Amniotic stem cell (primary cell): ENCODE results near the gene MFN2.
"Not testable (repeated sequence)": the region's sequence is repeated elsewhere in the genome, so short reads cannot be mapped to it uniquely, and the experiment has no call there.

Source experiments
- DNase-seq: peaks from one replicate; lab custom pipeline; 2025; lab: John Stamatoyannopoulos, UW

MFN2 gene

DNA sequence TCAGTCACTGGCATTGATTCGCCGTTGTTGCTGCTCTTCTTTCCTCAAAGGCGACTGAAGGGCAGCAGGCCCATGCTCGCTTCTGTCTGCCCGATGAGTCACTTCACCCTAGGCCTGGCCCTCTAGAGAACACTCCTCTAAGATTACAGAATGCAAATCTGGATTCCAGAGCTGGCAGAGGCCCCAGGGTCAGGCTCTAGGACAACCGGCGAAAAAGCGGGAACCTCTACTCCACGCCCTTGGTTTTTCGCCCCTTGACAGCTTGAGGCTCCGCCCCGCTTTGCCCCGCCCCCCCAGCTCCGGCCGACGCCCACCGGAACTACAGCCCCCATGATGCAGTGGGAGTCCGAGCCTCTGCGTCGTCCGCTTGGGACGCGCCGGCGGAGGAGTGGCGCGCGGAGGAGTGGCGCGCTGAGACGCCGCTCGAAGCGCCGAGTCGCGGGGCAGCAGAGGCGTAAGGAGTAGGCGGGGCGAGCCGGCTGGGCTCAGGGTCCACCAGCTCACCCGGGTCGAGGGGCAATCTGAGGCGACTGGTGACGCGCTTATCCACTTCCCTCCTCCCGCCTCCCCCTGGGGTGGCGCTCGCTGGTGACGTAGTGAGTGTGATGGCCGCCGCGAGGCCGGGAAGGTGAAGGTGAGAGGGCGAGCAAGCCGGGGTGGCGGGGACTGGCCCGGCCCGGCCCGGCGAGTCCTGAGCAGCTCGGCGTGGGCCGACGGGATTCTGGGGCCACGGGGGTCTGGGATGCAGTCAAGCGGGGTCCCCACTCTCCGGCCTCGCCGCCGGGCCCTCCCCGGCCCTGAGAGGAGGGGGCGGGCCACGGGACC, at the start of gene MFN2:
Gene MFN2, plus strand, starts transcription at position 594 of the 825 bp plus-strand sequence. CDS start 8,725 bp downstream, outside the sequence.
- peak; percentile 92 for DNase-seq

DNA sequence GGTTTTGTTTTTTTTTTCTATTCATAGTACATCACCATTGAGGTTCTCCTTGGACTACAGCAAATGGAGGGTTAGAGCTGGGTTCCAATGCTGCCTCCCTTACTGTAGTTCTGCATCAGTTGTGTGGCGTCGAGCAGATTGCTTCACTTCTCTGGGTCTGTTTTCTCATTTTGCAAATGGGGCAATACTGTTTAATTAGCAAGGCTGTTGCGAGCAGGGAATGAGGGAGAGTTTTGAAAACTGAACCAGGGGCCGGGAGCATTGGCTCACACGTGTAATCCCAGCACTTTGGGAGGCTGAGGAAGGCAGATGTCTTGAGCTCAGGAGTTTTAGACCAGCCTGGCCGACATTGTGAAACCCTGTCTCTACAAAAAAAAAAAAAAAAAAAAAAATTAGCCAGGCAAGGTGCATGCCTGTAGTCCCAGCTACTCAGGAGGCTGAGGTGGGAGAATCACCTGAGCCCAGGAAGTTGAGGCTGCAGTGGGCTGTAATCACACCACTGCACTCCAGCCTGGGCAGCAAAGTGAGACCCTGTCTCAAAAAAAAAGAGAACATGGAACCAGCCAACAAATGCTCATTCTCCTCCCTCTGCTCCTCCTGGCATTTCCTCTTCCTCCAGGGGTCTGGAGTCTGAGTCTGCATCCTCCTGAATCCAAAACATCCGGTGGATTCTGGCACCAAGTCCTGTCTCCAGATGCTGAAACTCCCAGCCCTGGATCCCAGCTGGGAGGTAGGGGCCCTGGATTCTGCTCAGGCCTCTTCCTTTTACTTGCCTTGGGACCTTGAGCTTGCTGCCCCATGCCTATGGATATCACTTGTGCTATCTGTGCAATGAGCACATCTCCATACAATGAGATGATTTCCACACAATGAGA, 49.4 kb upstream of the MFN2 start:
- DNase-seq: no peak

DNA sequence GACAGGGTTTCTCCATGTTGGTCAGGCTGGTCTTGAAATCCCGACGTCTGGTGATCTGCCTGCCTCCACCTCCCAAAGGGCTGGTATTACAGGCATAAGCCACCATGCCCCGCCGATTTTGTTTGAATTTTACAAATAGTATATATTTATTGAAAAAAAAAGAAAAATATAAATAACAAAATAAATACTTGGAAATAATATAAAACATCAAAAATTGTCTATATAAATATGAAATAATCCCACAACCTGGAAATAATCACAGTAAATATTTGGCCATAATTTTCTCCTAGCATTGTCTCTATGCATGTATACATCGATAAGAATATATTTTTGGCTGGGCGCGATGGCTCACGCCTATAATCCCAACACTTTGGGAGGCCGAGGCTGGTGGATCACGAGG, 48.4 kb upstream of the MFN2 start:
- no peak for DNase-seq

DNA sequence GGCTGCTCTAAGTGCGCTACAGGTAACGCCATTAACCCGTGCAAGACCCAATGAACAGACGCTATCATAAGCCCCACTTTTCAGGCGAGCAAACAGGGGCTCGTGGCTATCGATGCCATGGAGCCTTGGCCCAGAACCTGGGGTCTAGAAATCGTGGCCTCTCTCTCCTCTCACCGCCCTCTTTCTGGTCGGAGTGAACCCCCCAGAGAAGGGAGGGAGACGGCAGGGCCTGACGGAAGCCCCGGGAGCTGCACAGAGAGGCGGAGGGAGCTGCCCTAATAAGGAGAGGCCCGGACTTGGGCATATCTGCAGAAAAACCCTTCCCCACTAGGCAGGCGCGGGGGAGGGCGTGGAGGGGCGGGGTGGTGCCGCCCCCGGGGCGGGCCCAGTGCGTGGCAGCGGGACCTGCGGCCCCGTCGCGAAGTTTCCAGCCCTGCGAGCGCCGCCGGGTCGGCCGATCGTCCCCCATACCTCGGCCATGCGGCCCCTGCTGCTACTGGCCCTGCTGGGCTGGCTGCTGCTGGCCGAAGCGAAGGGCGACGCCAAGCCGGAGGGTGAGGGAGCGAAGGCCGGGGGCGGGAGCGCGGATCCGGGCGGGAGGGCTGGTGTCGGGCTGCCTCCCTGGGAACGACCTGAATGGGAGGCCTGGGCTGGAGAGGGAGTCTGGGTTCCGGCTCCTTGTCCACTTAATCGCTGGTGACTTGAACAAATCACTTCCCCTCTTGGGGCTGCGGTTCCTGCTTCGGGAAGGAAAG, 45.8 kb upstream of the MFN2 start, which contains the start of gene PLOD1:
Gene PLOD1, plus strand, starts transcription at position 416 of the 755 bp plus-strand sequence. Its CDS starts 63 bp downstream, at position 479.
- DNase-seq: peak; percentile 66

DNA sequence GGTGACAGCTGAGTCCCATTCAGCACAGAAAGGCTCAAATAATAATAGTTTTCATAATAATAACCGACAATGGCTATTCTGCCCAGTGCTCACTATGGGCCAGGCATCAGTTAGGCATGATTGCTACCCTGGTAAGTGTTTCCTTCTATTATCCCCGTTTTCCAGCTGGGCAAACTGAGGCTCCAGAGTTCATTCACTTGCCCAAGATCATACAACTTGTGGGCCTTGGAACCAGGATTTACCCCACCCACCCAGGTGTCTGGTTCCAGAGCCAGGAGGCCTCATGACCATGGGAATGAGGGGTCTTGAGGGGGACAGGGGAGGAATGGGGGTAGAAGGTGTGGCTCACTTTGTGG, 45.2 kb upstream of the MFN2 start:
- DNase-seq: no peak

DNA sequence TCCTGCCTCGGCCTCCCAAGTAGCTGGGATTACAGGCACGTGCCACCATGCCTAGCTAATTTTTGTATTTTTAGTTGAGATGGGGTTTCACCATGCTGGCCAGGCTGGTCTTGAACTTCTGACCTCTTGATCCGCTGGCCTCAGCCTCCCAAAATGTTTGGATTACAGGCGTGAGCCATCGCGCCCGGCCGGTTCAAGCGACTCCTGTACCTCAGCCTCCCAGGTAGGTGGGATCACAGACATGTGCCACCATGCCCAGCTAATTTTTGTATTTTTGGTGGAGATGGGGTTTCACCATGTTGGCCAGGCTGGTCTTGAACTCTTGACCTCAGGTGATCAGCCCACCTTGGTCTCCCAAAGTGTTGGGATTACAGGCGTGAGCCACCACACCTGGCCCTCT, 44.5 kb upstream of the MFN2 start:
- DNase-seq: not testable (repeated sequence)

DNA sequence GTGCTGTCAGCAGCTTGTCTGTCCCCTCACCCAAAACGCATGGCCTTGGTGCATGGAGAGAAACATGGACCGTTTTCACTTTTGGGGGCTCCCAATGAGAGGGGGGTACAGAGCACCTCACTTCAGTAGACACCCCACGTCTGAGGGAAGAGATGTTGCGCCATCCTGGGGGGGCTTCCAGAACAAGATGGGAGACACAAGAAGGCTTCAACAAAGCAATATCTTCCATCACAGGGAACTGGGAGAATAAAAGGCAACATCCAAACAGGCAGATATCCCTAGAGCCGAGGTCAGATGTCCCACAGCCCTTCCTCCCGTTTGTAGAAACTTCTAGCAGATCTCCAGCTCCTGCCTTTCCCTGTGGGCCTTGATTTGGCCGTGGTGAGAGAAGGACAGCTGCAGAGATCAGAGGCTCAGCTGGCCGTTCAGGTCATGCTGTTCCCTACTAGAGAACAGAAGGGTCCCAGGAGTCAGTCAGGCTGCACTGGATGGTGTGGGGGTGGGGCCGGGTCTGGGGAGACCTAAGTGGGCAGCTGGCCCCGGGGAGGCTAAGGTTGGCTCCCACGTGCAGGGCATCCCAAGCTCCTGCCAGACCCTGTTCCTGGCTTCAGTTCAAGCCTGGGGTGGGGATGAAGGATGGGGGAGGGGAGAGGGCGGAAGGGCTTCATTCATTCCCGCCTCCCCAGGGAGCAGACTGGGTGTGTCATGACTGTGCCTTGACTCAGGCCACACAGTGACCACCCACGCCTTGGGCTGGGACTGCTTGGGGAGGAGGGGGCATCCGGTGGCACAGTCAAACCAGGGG, 41.3 kb upstream of the MFN2 start:
- no peak for DNase-seq

DNA sequence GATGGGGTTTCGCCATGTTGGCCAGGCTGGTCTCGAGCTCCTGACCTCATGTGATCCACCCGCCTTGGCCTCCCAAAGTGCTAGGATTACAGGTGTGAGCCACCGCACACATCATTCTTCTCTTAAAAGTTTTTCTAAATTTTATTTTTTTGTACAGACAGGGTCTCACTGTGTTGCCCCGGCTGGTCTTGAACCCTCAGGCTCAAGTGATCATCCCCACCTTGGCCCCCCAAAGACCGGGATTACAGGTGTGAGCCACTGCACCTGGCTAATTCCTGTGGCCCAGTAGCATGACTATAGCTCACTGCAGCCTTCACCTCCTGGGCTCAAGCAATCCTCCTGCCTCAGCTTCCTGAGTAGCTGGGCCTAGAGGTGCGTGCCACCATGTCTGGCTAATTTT, 40.5 kb upstream of the MFN2 start:
- not testable (repeated sequence) for DNase-seq

DNA sequence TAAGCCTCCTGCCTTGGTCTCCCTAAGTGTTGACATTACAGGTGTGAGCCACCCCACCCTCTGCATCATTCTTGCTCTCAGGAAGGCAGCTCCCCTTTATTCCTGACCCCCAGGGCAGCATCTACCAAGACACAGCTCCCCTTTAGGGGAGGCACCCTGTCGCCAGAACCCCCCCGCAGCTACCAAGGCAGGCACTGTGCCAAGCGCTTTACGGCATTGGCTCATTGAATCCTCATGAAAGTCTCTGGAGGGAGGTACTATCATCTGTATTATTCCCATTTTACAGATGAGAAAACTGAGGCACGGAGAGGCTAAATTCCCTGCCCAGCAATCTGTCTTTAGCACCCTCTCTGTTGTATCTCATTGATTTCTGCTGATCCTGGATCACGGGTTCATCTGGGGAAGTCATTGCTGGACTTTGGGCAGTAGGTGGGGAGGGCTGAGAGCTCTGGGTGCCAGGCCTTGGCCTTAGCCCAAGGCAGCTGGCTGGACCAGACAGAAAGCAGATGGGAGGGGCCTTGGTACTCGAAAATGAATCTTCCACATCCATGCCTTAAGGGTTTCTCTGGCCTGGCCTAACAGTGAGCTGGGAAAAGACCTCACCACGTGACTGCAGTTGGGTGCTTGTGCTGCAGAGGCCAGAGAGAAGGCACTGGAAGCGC, 39.9 kb upstream of the MFN2 start:
- DNase-seq: no peak

DNA sequence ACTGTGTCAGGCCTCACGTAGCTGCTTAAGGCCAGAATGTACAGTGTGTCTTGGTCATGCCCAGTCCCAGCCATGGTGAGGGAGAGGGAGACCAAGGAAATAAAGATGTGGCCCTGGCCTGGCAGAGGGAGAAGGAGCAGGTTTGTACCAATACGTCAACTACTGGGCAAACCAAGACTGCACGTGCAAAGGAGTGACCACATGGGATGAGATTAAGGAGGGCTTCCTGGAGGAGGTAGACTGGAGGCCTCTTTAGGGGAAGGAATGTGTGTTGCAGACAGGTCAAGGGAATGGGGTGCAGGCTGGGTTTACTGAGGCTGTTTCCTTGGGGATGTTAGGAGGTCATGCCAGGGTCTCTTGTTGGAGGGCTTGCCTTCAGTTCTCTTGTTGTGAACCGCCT, 38.0 kb upstream of the MFN2 start:
- DNase-seq: no peak

DNA sequence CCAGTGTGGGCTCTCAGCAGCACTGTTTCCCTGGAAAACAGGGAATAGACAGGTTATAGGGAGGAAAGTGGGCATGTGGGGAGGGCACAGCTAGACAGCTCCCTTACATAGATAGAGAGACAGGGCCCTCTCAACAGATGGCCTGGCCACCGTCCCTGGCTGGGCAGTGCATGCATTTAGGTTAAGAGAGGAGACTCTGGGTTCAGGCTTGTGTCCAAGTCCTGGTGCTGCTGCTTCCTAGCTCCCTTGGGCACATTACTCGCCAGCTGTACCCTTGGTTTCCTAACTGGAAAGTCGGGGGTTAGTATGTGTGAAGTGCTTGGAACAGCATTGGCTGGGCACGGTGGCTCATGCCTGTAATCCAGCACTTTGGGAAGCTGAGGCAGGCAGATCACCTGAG, 36.6 kb upstream of the MFN2 start:
- no peak for DNase-seq

DNA sequence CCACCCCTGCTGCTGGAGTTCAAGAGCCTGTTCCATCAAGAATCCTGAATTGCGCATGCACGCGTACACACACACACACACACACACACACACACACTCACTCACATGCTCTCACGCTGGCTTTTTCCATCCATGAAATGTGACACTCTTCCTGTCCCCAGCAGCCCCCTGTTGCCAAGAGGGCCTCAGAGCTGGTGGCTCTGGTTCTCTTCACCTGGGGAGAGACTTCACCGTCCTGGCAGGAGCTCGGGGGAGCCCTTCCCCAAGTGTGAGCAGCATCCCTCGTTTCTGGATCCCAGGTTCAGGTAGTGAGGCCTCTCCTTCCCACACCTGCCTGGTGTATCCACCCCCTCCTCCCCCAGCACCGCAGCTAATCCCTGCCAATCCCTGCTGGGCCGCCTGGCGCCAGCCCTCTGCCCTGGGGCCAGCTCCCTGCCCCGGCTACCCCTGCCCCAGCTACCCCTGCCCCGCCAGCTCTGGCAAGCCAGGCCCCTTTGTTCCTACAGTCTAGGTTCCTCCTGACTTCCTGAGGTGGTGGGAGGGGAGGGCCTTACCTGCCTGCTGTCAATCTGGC, 35.8 kb upstream of the MFN2 start:
- DNase-seq: no peak

DNA sequence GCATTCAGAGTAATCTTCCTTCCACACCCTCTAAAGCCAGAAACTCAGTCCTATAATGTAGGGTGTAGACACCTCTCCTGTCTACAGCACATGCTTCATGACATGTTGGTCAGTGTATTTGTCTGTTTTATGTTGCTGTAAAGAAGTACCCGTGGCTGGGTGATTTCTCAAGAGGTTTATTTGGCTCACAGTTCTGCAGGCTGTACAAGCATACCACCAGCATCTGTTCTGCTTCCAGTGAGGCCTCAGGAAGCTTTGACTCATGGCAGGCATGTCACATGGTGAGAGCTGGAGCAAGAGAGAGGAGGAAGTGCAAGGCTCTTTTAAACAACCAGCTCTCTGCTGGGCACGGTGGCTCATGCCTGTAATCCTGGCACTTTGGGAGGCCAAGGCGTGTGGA, 33.6 kb upstream of the MFN2 start:
- DNase-seq: no peak

DNA sequence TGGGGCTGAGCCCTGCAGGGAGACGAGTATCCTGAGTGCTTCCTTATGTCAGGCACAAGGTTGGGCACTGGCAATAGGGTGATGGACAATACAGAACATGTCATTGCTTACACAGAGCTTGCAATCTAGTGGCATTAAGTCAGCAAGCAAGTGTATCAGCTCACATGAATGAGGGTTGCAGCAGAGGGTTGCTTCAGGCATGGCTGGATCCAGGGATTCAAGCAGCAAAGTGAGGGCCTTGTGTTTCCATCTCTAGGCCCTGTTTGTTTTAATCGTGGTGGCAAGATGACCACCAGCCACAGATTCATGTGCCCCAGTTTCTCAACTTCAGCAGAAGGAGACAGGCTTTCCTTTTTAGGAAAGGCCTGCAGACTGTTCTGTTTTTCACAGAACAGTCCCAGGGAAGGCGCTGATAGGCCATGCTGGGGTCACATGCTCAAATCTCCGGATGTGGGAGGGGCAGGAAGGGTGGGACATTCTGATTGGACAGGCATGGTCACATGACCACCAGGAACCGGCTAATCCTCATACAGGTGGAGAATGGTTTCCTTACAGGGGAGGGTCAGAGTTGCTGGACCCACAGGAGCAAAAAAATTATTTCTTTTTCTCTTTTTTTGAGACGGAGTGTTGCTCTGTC, 31.3 kb upstream of the MFN2 start:
- DNase-seq: no peak

DNA sequence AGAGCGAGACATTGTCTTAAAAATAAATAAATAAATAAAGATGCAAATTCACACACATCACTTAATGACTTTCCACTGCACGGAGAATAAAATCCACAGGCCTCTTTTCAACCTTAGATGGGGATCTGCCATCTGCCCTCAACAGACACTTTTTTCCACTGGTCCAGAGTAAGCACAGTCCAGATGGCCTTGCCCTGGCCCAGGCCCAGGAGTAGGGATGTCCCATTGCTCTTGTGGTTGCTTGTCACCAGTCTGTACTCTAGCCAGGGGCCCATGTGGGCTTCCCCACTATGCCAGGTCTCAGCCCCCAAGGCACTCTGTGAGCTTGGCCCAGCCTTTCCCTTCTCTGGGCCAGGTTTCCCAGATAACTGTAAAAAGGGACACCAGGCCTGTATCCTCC, 28.3 kb upstream of the MFN2 start:
- no peak for DNase-seq

DNA sequence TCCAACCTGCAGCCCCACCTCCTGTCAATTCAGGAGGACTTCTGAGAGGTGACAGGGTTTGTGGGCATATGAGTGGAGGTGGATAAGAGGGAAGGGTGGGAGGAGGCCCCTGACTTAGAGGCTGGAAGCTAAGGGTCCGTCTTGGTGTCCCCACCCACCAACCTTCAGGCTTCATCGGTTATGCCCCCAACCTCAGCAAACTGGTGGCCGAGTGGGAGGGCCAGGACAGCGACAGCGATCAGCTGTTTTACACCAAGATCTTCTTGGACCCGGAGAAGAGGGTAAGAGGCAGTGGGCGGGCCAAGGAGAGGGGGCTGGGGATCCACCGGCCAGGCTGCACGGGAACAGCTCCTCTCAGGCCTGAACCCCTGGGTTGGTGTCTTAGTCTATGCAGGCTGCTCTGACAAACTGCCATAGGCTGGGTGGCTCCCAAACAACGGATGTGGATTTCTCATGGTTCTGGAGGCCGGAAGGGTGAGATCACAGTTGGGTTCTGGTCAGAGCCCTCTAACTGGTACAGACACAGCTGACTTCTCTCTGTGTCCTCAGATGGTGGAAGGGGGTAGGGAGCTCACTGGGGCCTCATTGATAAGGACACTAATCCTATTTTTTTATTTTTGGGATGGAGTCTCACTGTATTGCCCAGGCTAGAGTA, 27.7 kb upstream of the MFN2 start:
- no peak for DNase-seq

DNA sequence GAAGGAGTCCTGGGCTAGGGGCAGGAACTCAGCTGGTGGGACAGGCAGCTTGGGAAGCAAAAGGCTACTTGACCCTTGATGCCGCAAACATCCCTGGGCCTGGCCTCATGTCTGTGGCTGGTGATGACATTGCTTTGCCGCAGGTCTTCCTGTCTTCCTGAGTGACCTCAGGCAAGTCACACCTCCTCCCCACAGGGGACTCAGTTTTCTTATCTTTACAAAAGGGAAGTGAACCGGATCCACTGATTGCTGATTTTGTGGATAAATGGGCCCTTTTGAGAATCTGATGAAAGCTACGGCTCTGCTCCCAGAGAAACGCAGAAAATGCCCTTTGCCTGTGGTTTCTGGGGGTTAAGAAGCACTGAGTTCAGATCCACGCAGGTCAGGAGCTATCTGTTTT, 25.0 kb upstream of the MFN2 start:
- no peak for DNase-seq

DNA sequence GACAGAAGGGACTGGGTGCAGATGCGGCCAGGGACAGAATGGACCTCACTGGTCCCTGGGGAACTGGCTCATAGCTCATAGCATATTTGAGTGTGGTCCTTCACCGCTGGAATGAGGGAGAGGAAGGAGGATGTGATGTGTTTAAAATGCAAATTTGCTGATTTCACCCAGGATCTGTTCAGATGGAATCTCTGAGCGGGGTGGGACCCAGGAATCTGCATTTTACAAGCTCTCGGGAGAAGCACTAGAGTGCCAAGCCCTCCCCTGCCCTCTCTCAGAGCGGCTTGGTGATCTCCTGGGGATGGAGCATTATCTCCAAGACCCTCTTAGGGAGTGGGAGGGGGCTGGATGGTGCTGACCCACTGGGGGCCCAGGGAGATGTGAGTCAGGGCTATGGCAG, 22.8 kb upstream of the MFN2 start:
- no peak for DNase-seq

DNA sequence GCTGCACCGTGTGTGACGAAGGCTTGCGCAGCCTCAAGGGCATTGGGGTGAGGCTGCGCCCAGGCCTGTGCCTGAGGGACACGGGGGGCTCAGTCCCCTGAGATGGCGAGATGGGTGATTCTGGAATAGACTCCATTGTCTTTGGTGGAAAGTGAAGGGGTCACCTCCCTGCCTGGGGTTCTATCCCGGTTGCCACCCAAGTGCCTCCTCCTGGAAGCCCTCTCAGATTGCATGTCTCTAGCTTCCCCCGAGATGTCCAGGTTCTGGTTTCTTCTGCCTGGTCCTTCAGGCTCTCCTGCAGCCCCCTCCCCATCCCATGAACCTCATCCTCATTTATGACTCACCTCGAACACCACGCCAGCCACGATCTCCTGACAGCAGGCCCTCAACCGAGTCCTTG, 22.3 kb upstream of the MFN2 start:
- no peak for DNase-seq

DNA sequence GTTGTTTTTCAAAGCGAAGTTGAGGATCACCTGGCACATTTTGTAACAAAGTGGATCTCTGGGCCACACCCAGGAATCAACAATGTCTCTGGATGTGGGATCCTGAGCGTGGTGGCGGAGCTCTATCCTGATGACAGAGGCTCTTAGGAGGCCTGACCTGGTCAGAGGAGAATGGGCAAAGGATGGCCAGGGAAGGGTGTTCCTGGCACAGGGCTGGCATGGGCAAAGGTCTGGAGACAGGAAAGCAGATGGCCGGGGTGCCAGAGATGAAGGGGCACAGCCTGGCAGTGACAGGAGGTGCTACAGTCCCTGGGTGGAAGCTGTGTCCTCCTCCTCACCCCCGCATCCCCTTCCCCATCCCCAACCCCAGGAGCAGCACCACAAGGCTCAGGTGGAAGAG, 20.0 kb upstream of the MFN2 start:
- DNase-seq: no peak
